ENCODE measurements around the gene CDC14A. TPM values are rescaled to one million over a fixed set of nuclear protein-coding genes. Genes with fewer than 3 reads are reported as not detected.

CDC14A gene
- total RNA-seq, 1 donor from 2014 or later, result 12.9 TPM

DNA sequence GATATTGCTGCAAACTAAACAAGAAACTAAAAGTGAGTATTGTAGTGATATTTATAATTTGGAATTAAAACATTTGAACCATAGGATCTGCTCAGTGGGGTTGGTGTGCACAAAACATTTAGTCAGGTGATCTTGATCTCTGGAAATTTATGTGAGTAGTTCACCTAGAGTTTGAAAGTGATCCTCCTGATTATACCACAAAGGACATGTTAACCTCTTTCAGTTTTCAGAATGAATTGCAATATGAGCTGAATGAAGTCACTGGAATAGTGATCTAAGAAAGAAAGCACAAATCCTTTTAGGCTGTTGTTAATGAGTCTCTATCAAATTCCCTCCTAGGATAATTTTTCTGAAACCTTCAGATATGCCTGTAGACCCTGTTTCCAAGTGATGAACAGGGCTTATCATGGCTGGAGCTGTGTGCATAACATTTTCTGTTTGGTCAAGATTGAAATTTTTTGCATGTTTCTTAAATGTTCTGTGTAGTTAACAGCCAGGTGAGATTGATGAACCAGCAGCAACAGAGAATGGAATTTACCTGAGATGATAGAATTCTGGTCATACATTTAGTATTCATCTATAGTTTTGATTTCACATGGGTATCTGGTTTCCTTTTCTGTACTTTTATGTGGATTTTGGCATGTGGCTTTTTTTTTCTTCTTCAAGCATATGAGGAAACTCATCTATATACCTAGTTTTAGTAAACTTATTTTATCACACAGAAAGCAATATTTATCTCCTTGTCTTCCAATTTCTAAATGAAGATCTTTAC, 25.5 kb downstream of the CDC14A start:
- Mint-ChIP-seq H3K4me3 (ENCODE audit: unreplicated experiment) (no peak overlapping the region), H3K4me1 (ENCODE audit: unreplicated experiment) (peaks cover 3% of the 10 kb centered on the region), H3K9me3 (ENCODE audit: unreplicated experiment) (no peaks in the 10 kb centered on the region), H3K36me3 (ENCODE audit: low read depth, unreplicated experiment) (peaks cover 13% of the 10 kb centered on the region), H3K27me3 (ENCODE audit: unreplicated experiment) (no peaks in the 10 kb centered on the region), H3K27ac (ENCODE audit: unreplicated experiment) (no peak overlapping the region)
- TF ChIP-seq, protein P1, sequence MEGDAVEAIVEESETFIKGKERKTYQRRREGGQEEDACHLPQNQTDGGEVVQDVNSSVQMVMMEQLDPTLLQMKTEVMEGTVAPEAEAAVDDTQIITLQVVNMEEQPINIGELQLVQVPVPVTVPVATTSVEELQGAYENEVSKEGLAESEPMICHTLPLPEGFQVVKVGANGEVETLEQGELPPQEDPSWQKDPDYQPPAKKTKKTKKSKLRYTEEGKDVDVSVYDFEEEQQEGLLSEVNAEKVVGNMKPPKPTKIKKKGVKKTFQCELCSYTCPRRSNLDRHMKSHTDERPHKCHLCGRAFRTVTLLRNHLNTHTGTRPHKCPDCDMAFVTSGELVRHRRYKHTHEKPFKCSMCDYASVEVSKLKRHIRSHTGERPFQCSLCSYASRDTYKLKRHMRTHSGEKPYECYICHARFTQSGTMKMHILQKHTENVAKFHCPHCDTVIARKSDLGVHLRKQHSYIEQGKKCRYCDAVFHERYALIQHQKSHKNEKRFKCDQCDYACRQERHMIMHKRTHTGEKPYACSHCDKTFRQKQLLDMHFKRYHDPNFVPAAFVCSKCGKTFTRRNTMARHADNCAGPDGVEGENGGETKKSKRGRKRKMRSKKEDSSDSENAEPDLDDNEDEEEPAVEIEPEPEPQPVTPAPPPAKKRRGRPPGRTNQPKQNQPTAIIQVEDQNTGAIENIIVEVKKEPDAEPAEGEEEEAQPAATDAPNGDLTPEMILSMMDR (IDR thresholded peaks at IDR 0.05; ENCODE audit: unreplicated experiment), result no peak
- no peak for DNase-seq (ENCODE audit: low spot score)

DNA sequence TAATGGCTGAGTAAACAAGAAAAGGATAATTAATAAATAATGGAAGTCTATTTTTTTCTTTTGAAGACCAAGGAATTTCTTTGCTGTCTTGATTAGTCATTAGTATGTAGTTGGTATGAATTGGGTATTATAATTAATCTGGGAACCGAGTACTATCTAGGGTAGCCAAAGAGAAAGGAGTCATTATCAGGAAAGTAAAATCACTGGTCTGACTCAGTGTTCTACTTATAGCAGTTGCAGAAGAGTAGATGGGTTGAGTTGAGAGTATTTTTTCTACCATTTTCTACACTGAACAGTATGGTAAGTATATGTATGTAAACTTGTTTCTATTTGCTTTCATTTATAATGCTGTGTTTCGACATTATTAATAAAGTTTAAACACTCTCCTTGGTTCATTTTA, 26.6 kb downstream of the CDC14A start:
- H3K4me3 Mint-ChIP-seq (ENCODE audit: unreplicated experiment), result no peak overlapping the region
- no peak for DNase-seq (ENCODE audit: low spot score)
- H3K27ac Mint-ChIP-seq (ENCODE audit: unreplicated experiment), result no peak overlapping the region
- H3K9me3 Mint-ChIP-seq (ENCODE audit: unreplicated experiment), result no peaks in the 10 kb centered on the region
- no peaks in the 10 kb centered on the region for H3K27me3 Mint-ChIP-seq (ENCODE audit: unreplicated experiment)
- peaks cover 13% of the 10 kb centered on the region for H3K36me3 Mint-ChIP-seq (ENCODE audit: low read depth, unreplicated experiment)
- H3K4me1 Mint-ChIP-seq (ENCODE audit: unreplicated experiment), result peaks cover 3% of the 10 kb centered on the region
- TF ChIP-seq, protein P1 (IDR thresholded peaks at IDR 0.05; ENCODE audit: unreplicated experiment), result no peak

DNA sequence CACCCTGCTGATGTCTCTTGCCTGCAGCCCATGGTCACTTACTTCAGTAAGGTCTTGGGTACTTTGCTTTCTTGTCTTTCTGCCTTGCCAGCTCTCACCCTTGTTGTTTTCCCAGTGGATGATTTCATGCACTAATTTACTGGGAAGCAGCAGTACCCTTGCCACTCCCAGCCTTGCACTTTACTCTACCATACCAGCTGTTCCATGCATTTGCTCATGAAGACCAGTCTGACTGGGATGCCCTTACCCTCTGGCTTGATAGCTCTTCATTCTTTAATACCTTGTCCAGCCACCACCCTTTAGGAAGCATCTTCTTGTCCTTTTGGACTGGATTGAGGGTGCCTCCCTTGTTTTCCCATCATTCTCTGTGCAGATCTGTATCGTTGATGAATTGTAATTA, 28.3 kb downstream of the CDC14A start:
- Mint-ChIP-seq H3K36me3 (ENCODE audit: low read depth, unreplicated experiment) (peaks cover 3% of the 10 kb centered on the region), H3K9me3 (ENCODE audit: unreplicated experiment) (no peaks in the 10 kb centered on the region), H3K4me1 (ENCODE audit: unreplicated experiment) (peaks cover 3% of the 10 kb centered on the region), H3K27ac (ENCODE audit: unreplicated experiment) (no peak overlapping the region), H3K27me3 (ENCODE audit: unreplicated experiment) (no peaks in the 10 kb centered on the region), H3K4me3 (ENCODE audit: unreplicated experiment) (no peak overlapping the region)
- DNase-seq (ENCODE audit: low spot score), result no peak
- TF ChIP-seq, protein P1 (IDR thresholded peaks at IDR 0.05; ENCODE audit: unreplicated experiment), result no peak

DNA sequence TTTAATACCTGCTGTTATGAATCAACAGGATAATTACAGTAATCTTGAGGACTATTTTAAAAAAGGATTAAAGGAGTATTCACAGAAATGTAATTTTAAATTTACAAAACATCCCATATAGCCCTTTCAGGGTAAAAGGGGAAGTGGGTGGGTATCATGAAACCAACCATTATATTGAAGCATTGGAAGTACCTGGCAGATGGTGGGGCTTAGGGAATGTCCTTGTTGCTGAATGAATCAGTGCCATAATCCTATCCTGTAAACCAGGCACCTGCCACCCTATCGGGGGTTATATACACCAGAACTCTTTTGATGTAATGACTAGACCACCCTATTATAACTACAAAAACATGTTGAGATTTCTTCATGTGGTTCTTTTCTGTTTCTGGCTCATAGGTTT, 30.4 kb downstream of the CDC14A start:
- no peak overlapping the region for H3K4me3 Mint-ChIP-seq (ENCODE audit: unreplicated experiment)
- DNase-seq (ENCODE audit: low spot score), result no peak
- H3K9me3 Mint-ChIP-seq (ENCODE audit: unreplicated experiment), result no peaks in the 10 kb centered on the region
- H3K4me1 Mint-ChIP-seq (ENCODE audit: unreplicated experiment), result peaks cover 10% of the 10 kb centered on the region
- H3K36me3 Mint-ChIP-seq (ENCODE audit: low read depth, unreplicated experiment), result peaks cover 3% of the 10 kb centered on the region
- no peak overlapping the region for H3K27ac Mint-ChIP-seq (ENCODE audit: unreplicated experiment)
- TF ChIP-seq, protein P1 (IDR thresholded peaks at IDR 0.05; ENCODE audit: unreplicated experiment), result no peak
- H3K27me3 Mint-ChIP-seq (ENCODE audit: unreplicated experiment), result no peaks in the 10 kb centered on the region

DNA sequence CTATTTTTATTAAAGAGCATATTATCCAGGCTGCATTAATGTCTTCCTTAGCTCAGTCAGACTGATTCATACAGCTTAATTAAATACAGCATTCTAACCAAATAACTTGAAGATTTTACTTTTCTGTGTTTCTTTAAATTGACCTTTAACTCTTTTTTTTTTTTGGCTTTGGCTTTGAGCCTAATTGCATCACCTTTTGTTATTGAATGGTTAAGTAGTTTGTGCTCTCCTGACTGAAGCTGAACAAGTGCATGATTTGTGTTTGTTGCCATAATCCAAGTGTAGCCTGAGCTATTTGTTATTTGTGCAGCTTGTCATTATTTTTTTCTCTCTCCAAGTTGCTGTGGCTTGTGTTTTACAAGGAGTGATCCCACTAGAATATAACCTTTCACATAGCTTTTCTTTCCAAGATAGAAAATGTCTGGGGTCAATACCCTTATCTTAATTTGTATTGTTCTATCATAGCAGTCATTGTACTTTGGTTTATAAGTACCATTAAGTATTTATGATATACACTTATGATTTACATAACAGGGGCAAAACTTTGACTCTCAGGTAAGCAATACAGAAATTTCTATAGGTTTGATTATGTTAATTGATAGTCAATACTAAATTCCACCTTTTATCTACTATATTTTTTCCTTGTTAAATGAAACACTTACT, 31.6 kb downstream of the CDC14A start:
- H3K9me3 Mint-ChIP-seq (ENCODE audit: unreplicated experiment), result no peaks in the 10 kb centered on the region
- DNase-seq (ENCODE audit: low spot score), result no peak
- peaks cover 10% of the 10 kb centered on the region for H3K4me1 Mint-ChIP-seq (ENCODE audit: unreplicated experiment)
- TF ChIP-seq, protein P1 (IDR thresholded peaks at IDR 0.05; ENCODE audit: unreplicated experiment), result no peak
- H3K27ac Mint-ChIP-seq (ENCODE audit: unreplicated experiment), result no peak overlapping the region
- no peaks in the 10 kb centered on the region for H3K27me3 Mint-ChIP-seq (ENCODE audit: unreplicated experiment)
- H3K4me3 Mint-ChIP-seq (ENCODE audit: unreplicated experiment), result no peak overlapping the region
- H3K36me3 Mint-ChIP-seq (ENCODE audit: low read depth, unreplicated experiment), result peaks cover 3% of the 10 kb centered on the region
